Measurements from ENCODE around the gene PRSS38.

The PRSS38 gene

DNA sequence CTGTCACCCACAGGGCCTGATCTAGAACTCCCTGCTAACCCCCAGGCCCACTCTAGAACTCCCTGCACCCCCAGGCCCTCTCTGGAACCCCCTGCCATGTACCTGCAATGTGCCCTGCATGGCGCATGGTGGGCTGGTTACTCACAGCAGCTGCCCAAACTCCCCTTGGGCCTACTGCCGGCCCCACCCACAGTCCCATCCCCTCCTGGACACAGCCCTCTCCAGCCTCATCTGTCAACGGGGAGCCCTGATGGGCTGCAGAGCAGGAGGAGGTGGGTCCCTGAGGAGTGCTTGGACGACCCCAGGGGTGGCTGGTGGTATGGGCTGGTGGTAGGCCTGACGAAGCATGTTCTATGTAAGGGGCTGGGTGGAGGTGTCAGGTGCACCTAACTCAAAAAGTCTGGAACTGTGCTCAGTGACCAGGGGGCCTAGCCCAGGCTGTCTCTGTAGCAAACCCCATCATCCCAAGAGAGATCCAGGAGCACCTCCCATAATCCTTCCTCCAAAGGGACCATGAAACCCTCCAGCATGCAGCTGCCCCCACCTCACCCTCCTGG lies 19.0 kb upstream of the PRSS38 start:
- H3K9ac ChIP-seq (ENCODE audit: low read length), result no peak overlapping the region
- H3K27me3 ChIP-seq (ENCODE audit: control insufficient read depth in 1 of 2, insufficient read depth in 2 of 2, low read length in 2 of 2), result peaks cover 0 to 4% of the 10 kb centered on the region in 2 donors
- no peaks in the 10 kb centered on the region for H3K36me3 ChIP-seq (ENCODE audit: insufficient read depth, low read length)
- H3K4me1 ChIP-seq (ENCODE audit: insufficient read depth, low read length), result peaks cover 14% of the 10 kb centered on the region
- H3K27ac ChIP-seq (ENCODE audit: low read depth, low read length), result no peak overlapping the region
- H3K4me3 ChIP-seq (ENCODE audit: low read depth in 1 of 2, low read length in 2 of 2), result no peak overlapping the region
- no peaks in the 10 kb centered on the region for H3K9me3 ChIP-seq (ENCODE audit: low read length)

DNA sequence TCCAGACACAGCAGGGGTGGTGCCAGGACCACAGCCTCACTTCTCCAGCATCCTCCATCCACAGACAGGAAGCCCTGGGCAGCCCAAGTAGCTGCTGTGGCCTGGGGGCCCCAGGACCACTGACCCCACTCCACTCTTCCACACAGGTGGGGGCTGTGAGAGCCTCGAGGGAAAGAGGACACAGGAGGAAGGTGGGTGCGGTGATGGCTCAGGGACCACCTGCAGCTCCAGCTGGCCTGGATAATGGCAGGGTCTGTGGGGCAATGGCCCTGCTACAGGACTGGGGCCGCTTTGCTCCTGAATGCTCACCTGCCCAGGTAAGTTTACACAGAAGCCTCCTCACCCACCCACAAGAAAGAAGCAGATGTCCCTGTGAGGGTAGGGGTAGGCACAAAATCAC lies 18.3 kb upstream of the PRSS38 start:
- no peak overlapping the region for H3K27ac ChIP-seq (ENCODE audit: low read depth, low read length)
- no peak overlapping the region for H3K9ac ChIP-seq (ENCODE audit: low read length)
- H3K27me3 ChIP-seq (ENCODE audit: control insufficient read depth in 1 of 2, insufficient read depth in 2 of 2, low read length in 2 of 2), result peaks cover 0 to 4% of the 10 kb centered on the region in 2 donors
- no peaks in the 10 kb centered on the region for H3K9me3 ChIP-seq (ENCODE audit: low read length)
- peaks cover 14% of the 10 kb centered on the region for H3K4me1 ChIP-seq (ENCODE audit: insufficient read depth, low read length)
- H3K36me3 ChIP-seq (ENCODE audit: insufficient read depth, low read length), result no peaks in the 10 kb centered on the region
- H3K4me3 ChIP-seq (ENCODE audit: low read depth in 1 of 2, low read length in 2 of 2), result no peak overlapping the region

DNA sequence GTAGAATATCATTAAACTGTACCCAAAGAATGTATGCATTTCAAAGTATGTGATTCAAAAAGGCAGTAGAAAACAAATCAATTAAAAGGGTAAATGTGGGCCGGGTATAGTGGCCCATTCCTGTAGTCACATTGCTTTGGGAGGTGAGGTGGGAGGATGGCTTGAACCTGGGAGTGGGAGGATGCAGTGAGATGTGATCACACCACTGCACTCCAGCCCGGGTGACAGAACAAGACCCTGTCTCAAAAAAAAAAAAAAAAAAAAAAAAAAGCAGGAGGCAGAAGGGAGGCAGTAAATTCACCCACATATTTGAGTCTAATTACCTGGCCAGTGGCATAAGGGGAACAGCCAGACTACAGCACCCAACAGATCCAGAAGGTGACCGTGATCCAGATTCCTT lies 17.9 kb upstream of the PRSS38 start:
- no peak overlapping the region for H3K27ac ChIP-seq (ENCODE audit: low read depth, low read length)
- H3K9me3 ChIP-seq (ENCODE audit: low read length), result no peaks in the 10 kb centered on the region
- no peak overlapping the region for H3K4me3 ChIP-seq (ENCODE audit: low read depth in 1 of 2, low read length in 2 of 2)
- H3K36me3 ChIP-seq (ENCODE audit: insufficient read depth, low read length), result no peaks in the 10 kb centered on the region
- peaks cover 0 to 4% of the 10 kb centered on the region in 2 donors for H3K27me3 ChIP-seq (ENCODE audit: control insufficient read depth in 1 of 2, insufficient read depth in 2 of 2, low read length in 2 of 2)
- H3K4me1 ChIP-seq (ENCODE audit: insufficient read depth, low read length), result peaks cover 14% of the 10 kb centered on the region
- H3K9ac ChIP-seq (ENCODE audit: low read length), result no peak overlapping the region

DNA sequence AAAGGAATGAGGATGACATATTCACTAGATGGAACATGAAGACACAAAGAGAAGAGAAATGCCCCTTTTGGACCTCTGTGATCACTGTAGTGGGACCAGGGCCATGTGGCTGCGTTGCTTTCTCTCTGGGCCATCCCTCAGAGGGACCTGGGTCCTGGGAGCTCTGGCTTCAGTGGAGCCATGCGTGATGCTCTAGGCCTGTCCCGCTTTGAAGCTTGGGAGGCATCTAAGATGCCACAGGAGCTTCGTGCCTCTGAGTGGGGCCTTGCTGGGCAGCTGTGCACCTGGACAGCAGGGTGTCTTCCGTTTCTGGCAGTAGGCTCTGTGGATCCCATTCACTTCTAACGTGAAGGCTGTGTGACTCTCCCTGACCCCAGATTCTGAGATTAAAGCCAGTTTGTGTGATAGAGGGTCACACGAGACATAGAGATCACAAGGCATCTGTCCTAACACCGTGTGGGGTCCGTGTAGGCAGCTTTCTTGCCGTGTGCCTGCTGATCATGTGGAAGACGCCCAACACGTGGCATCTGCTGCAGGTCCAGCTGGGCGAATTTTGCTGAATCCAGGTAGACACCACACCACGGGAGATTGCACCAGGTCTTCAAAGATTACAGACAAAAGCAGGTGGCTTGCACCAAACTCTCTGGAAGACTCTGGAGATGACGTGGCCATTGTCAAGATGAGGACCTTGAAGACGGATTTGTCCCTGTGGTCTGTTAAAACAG lies 17.2 kb upstream of the PRSS38 start:
- Histone ChIP-seq H3K4me1 (ENCODE audit: insufficient read depth, low read length) (peaks cover 14% of the 10 kb centered on the region), H3K9me3 (ENCODE audit: low read length) (no peaks in the 10 kb centered on the region), H3K27me3 (ENCODE audit: control insufficient read depth in 1 of 2, insufficient read depth in 2 of 2, low read length in 2 of 2) (peaks cover 0 to 4% of the 10 kb centered on the region in 2 donors), H3K9ac (ENCODE audit: low read length) (no peak overlapping the region), H3K4me3 (ENCODE audit: low read depth in 1 of 2, low read length in 2 of 2) (no peak overlapping the region), H3K36me3 (ENCODE audit: insufficient read depth, low read length) (no peaks in the 10 kb centered on the region), H3K27ac (ENCODE audit: low read depth, low read length) (no peak overlapping the region)

DNA sequence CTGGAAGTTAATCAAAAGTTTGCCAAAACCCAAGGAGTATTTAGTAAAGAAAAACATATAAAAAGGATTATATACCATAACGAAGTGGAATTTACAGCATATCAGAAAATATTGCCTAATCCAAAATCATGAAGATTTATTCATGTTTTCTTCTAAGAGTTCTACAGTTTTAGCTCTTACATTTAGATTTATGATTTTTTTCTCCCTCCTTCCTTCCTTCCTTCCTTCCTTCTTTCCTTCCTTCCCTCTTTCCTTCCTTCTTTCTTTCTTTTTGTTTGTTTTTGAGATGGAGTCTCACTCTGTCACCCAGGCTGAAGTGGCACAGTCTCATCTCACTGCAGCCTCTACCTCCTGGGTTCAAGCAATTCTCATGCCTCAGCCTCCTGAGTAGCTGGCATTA lies 15.7 kb upstream of the PRSS38 start:
- H3K27ac ChIP-seq (ENCODE audit: low read depth, low read length), result no peak overlapping the region
- no peak overlapping the region for H3K4me3 ChIP-seq (ENCODE audit: low read depth in 1 of 2, low read length in 2 of 2)
- no peaks in the 10 kb centered on the region for H3K9me3 ChIP-seq (ENCODE audit: low read length)
- peaks cover 0 to 4% of the 10 kb centered on the region in 2 donors for H3K27me3 ChIP-seq (ENCODE audit: control insufficient read depth in 1 of 2, insufficient read depth in 2 of 2, low read length in 2 of 2)
- no peaks in the 10 kb centered on the region for H3K36me3 ChIP-seq (ENCODE audit: insufficient read depth, low read length)
- no peak overlapping the region for H3K9ac ChIP-seq (ENCODE audit: low read length)
- H3K4me1 ChIP-seq (ENCODE audit: insufficient read depth, low read length), result peaks cover 2% of the 10 kb centered on the region

DNA sequence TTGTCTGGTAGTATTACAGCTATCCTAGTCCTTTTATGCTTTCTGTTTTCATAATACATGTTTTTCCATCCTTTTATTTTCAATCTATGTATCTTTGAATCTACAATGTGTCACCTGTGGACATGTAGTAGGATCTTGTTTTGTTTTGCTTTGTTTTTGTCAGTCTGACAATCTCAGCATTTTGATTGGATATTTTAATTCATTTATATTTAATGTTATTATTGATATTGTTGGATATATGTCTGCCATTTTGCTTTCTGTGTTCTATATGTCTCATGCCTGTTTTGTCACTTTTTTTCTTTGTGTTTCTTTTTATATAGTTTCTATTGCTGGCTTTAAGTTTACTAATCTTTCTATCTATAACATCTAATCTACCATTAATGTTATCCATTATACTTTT lies 11.5 kb upstream of the PRSS38 start:
- Histone ChIP-seq H3K36me3 (ENCODE audit: insufficient read depth, low read length) (no peaks in the 10 kb centered on the region), H3K4me1 (ENCODE audit: insufficient read depth, low read length) (no peaks in the 10 kb centered on the region), H3K4me3 (ENCODE audit: low read depth in 1 of 2, low read length in 2 of 2) (no peak overlapping the region), H3K9me3 (ENCODE audit: low read length) (no peaks in the 10 kb centered on the region), H3K9ac (ENCODE audit: low read length) (no peak overlapping the region), H3K27ac (ENCODE audit: low read depth, low read length) (no peak overlapping the region), H3K27me3 (ENCODE audit: control insufficient read depth in 1 of 2, insufficient read depth in 2 of 2, low read length in 2 of 2) (no peaks in the 10 kb centered on the region)

DNA sequence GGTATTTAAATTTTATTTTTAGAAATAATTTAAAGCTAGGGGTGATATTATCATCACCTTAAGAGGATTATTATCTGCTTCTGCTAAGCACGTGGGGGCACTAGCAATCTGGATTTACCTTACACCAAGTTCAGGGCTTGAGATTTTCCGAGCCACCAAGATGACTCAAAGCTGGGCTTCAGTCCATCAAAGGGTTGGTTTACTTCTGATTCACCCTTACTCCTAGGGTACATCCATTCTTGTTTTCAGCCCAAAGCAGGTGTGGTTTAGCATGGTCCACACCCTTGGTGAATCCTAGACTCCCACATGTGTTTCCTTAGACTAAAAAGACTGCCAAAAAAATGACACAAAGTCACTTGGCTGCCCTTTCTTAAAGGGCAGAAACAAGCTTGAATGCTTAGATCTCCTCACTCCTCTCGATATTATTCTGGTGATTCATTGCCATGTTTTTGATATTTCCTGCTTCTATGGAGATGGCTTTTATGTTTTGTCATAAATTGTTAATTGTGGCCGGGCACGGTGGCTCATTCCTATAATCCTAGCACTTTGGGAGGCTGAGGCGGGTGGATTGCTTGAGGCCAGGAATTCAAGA lies 9.8 kb upstream of the PRSS38 start:
- Histone ChIP-seq H3K4me1 (ENCODE audit: insufficient read depth, low read length) (no peaks in the 10 kb centered on the region), H3K4me3 (ENCODE audit: low read depth in 1 of 2, low read length in 2 of 2) (no peak overlapping the region), H3K27me3 (ENCODE audit: control insufficient read depth in 1 of 2, insufficient read depth in 2 of 2, low read length in 2 of 2) (no peaks in the 10 kb centered on the region), H3K27ac (ENCODE audit: low read depth, low read length) (no peak overlapping the region), H3K36me3 (ENCODE audit: insufficient read depth, low read length) (no peaks in the 10 kb centered on the region), H3K9me3 (ENCODE audit: low read length) (no peaks in the 10 kb centered on the region), H3K9ac (ENCODE audit: low read length) (no peak overlapping the region)

DNA sequence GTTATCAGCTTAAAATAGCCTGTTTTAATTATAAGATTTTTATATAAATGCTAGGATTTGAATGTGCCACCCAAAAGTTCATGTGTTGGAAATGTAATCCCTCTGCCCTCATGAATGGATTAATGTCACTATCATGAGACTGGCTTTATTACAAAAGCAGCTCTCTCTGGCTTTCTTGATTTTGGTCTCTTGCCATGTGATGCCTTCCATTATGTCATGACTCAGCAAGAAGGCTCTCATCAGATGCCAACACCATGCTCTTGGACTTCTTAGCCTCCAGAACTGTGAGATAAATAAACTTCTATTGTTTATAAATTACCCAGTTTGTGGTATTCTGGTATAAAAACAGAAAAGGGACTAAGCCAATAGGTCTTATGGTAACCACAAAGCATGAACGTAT lies 6.9 kb upstream of the PRSS38 start:
- Histone ChIP-seq H3K27ac (ENCODE audit: low read depth, low read length) (no peak overlapping the region), H3K27me3 (ENCODE audit: control insufficient read depth in 1 of 2, insufficient read depth in 2 of 2, low read length in 2 of 2) (no peaks in the 10 kb centered on the region), H3K9ac (ENCODE audit: low read length) (no peak overlapping the region), H3K4me3 (ENCODE audit: low read depth in 1 of 2, low read length in 2 of 2) (no peak overlapping the region), H3K36me3 (ENCODE audit: insufficient read depth, low read length) (no peaks in the 10 kb centered on the region), H3K4me1 (ENCODE audit: insufficient read depth, low read length) (no peaks in the 10 kb centered on the region), H3K9me3 (ENCODE audit: low read length) (no peaks in the 10 kb centered on the region)

DNA sequence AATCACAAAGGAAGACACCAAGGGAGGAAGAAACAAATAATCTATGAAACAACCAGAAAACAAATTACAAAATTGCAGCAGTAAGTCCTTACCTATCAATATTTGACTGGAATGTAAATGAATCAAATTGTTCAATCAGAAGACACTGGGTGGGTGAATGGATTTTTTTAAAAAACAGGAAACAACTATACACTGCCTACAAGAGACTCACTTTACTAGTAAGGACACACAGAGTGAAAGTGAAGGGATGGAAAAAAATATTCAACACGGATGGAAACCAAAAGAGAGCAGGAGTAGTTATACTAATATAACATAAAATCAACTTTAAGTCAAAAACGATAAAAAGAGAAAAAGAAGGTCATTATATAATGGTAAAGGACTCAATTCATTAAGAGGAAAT lies 6.4 kb upstream of the PRSS38 start:
- no peaks in the 10 kb centered on the region for H3K36me3 ChIP-seq (ENCODE audit: insufficient read depth, low read length)
- H3K9ac ChIP-seq (ENCODE audit: low read length), result no peak overlapping the region
- no peak overlapping the region for H3K27ac ChIP-seq (ENCODE audit: low read depth, low read length)
- H3K4me1 ChIP-seq (ENCODE audit: insufficient read depth, low read length), result no peaks in the 10 kb centered on the region
- H3K9me3 ChIP-seq (ENCODE audit: low read length), result no peaks in the 10 kb centered on the region
- no peak overlapping the region for H3K4me3 ChIP-seq (ENCODE audit: low read depth in 1 of 2, low read length in 2 of 2)
- H3K27me3 ChIP-seq (ENCODE audit: control insufficient read depth in 1 of 2, insufficient read depth in 2 of 2, low read length in 2 of 2), result no peaks in the 10 kb centered on the region

DNA sequence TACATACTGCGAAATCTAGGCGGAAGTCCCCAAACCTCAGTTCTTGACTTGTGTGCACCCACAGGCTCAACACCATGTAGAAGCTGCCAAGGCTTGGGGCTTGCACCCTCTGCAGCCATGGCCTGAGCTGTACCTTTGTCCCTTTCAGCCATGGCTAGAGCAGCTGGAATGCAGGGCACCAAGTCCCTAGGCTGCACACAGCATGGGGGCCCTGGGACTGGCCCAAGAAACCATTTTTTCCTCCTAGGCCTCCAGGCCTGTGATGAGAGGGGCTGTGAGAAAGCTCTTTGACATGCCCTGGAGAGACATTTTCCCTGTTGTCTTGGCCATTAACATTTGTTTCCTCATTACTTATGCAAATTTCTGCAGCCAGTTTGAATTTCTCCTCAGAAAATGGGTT lies 1.5 kb upstream of the PRSS38 start:
- no peak overlapping the region for H3K27ac ChIP-seq (ENCODE audit: low read depth, low read length)
- no peaks in the 10 kb centered on the region for H3K36me3 ChIP-seq (ENCODE audit: insufficient read depth, low read length)
- H3K27me3 ChIP-seq (ENCODE audit: control insufficient read depth in 1 of 2, insufficient read depth in 2 of 2, low read length in 2 of 2), result no peaks in the 10 kb centered on the region
- no peak overlapping the region for H3K4me3 ChIP-seq (ENCODE audit: low read depth in 1 of 2, low read length in 2 of 2)
- H3K9me3 ChIP-seq (ENCODE audit: low read length), result no peaks in the 10 kb centered on the region
- H3K4me1 ChIP-seq (ENCODE audit: insufficient read depth, low read length), result no peaks in the 10 kb centered on the region
- H3K9ac ChIP-seq (ENCODE audit: low read length), result no peak overlapping the region

DNA sequence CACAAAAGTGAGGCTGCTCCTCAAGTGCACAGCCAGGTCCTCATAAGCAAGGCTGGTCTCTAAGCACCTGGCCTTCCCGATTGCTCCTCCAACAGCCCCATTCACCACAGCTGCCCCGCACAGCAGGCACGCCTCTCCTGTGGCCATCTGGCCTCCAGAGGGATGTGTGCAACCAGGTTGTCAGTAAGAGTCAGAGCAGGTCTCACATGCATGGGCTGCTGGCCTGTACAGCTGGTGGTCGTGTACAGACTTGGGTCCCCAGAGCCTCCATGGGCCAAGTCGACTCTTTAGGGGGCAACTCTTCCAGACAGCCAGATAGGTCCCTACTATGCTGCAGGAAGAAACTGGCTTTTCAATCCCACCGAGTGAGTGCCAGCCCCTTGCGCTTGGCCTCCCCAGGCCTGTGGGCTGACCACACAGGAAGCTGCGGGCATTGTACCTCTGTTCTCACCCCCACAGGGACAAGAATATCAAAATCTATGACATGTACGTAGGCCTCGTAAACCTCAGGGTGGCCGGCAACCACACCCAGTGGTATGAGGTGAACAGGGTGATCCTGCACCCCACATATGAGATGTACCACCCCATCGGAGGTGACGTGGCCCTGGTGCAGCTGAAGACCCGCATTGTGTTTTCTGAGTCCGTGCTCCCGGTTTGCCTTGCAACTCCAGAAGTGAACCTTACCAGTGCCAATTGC lies 1.4 kb downstream of the PRSS38 start:
- Histone ChIP-seq H3K9me3 (ENCODE audit: low read length) (no peaks in the 10 kb centered on the region), H3K36me3 (ENCODE audit: insufficient read depth, low read length) (no peaks in the 10 kb centered on the region), H3K4me3 (ENCODE audit: low read depth in 1 of 2, low read length in 2 of 2) (no peak overlapping the region), H3K27ac (ENCODE audit: low read depth, low read length) (no peak overlapping the region), H3K9ac (ENCODE audit: low read length) (no peak overlapping the region), H3K4me1 (ENCODE audit: insufficient read depth, low read length) (no peaks in the 10 kb centered on the region), H3K27me3 (ENCODE audit: control insufficient read depth in 1 of 2, insufficient read depth in 2 of 2, low read length in 2 of 2) (no peaks in the 10 kb centered on the region)

Measured in muscle layer of colon (tissue), 2 donors.